Muscle layer of duodenum (tissue), 2 donors: Measurements from ENCODE around the gene TMEM183A.

ENCODE experiments used
- H3K27ac ChIP-seq: one replicate; pipeline ENCODE4 v1.7.0; 2013; ENCODE audit warnings: mild to moderate bottlenecking, low read length
- H3K27me3 ChIP-seq: one replicate; pipeline ENCODE4 v1.7.0; 2013; ENCODE audit warnings: low read depth, mild to moderate bottlenecking, control low read depth, low read length
- H3K36me3 ChIP-seq, 2 donors: one replicate each; pipeline ENCODE4 v1.7.0; 2013; ENCODE audit warnings: low read length in 2 of 2, control low read depth in 1 of 2, mild to moderate bottlenecking in 1 of 2; ENCODE audit not compliant: insufficient read depth in 2 of 2, control insufficient read depth in 1 of 2
- H3K4me1 ChIP-seq, 2 donors: one replicate each; pipeline ENCODE4 v1.7.0; 2013; ENCODE audit warnings: low read length in 2 of 2, mild to moderate bottlenecking in 2 of 2, control low read depth in 1 of 2, moderate library complexity in 1 of 2; ENCODE audit not compliant: insufficient read depth in 2 of 2, control insufficient read depth in 1 of 2
- H3K4me3 ChIP-seq, 2 donors: one replicate each; pipeline ENCODE4 v1.7.0; 2013; ENCODE audit warnings: low read length in 2 of 2, low read depth in 1 of 2, mild to moderate bottlenecking in 1 of 2
- H3K9me3 ChIP-seq, 2 donors: one replicate each; pipeline ENCODE4 v1.7.0; 2013; ENCODE audit warnings: low read length in 2 of 2, control low read depth in 1 of 2, mild to moderate bottlenecking in 1 of 2; ENCODE audit not compliant: control insufficient read depth in 1 of 2
- donor health status: healthy.

TMEM183A gene

DNA sequence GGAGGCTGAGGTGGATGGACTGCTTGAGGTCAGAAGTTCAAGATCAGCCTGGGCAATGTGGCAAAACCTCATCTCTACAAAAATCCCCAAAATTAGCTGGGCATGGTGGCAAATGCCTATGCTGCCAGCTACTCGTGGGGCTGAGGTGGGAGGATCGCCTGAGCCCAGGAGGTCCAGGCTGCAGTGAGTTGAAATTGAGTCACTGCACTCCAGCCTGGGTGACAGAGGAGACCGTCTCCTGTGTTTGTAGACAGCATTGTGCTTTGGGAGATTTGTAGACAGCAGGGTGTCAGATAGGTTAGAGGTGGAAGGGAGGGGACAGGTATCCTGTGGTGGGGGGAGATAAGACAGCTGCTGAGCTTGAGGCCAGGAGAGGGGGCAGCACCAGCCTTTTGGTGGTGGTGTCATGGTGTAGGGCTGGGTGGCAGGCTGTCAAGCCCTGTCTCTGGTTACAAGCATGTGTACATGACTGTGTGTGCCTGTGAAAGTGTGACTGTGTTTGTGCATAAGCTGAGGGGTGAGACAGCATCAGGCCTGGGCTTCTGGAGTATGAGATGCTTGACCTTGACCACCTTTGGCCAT is 34.3 kb downstream of the TMEM183A start:
- H3K4me3 ChIP-seq, result no peak overlapping the region
- no peak overlapping the region for H3K27ac ChIP-seq
- peaks cover 7% of the 10 kb centered on the region for H3K27me3 ChIP-seq
- H3K9me3 ChIP-seq, result no peaks in the 10 kb centered on the region
- peaks cover 0 to 31% of the 10 kb centered on the region in 2 donors for H3K4me1 ChIP-seq
- H3K36me3 ChIP-seq, result no peaks in the 10 kb centered on the region

DNA sequence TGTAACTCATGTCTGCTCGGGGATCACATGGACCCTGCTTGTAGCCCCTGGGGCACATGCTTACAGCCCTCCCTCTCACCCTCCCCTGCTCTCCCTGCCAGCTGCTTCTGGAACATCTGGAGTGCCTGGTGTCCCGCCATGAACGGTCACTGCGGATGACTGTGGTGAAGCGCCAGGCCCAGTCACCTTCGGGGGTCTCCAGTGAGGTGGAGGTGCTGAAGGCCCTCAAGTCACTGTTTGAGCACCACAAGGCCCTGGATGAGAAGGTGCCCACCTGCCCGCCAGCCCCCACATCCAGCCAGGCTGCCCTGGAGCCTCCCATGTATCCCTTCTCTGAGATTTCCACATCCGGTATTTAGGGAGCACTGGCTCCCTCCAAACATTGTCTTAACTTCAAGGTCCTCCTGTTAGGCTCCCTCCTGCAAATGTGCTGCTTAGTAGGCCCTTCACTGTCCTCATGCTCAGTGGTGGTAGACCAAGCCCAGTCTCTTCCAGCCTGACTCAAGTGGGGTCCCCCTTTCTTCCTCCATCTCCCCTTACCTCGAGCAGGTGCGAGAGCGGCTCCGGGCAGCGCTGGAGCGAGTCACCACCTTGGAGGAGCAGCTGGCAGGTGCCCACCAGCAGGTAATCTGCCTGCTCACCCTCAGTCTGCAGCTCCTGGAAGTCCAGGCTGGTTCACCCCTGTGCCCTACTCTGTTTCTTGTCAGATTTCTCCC is 36.8 kb downstream of the TMEM183A start:
- Histone ChIP-seq H3K27ac (no peak overlapping the region), H3K4me3 (no peak overlapping the region), H3K9me3 (no peaks in the 10 kb centered on the region), H3K4me1 (peaks cover 0 to 20% of the 10 kb centered on the region in 2 donors), H3K27me3 (peaks cover 3% of the 10 kb centered on the region), H3K36me3 (no peaks in the 10 kb centered on the region)

DNA sequence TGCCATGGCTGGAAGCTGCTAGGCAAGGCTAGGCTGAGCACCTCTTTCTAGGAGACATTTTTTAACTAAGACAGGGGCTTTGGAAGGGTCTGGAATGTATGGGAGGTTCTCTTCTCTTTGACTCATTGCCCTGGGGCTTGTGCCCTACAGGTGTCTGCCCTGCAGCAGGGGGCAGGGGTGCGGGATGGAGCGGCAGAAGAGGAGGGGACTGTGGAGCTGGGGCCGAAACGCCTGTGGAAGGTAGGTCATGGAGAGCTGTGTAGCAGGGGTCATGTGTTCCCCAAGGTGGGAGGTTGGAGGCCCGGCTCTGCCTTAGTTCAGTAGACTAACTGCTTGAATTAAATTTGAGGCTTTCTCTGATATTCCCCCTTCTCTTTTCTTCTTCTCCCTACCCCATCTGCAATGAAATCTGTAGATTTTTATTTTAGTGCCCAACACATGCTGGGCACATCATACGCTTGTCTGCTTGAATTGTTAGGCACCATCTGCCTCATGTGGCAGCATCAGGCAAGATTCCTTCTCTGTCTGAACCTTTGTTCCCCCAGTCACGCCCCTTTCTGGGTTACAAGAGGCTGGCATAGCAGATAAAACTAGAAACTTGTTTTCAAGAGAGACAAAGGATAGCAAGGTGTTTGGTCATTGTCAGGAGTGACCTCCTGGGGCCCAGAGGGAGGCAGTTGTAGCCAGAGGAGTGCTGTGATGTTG is 37.5 kb downstream of the TMEM183A start:
- H3K9me3 ChIP-seq, result no peaks in the 10 kb centered on the region
- peaks cover under 1% of the 10 kb centered on the region for H3K27me3 ChIP-seq

DNA sequence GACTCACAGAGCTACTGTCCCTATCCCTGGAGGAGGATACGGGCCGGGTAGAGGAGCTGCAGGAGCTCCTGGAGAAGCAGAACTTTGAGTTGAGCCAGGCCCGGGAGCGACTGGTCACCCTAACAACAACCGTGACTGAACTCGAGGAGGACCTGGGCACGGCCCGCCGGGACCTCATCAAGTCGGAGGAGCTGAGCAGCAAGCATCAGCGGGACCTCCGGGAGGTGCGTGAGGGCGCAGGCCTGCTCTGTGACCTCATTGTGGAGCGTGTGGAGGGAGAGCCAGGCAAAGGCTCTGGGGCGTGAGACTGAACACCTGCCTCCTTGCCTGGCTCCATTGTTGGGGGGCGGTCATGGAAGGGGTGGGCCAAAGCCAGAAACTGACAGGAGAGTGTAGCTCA is 38.2 kb downstream of the TMEM183A start:
- Histone ChIP-seq H3K27ac (no peak overlapping the region), H3K4me1 (peaks cover 0 to 14% of the 10 kb centered on the region in 2 donors)

More for the DNA sequence above, 37.5 kb downstream of the TMEM183A start:
- Histone ChIP-seq H3K4me3 (no peak overlapping the region), H3K36me3 (no peaks in the 10 kb centered on the region), H3K27ac (no peak overlapping the region), H3K4me1 (peaks cover 0 to 14% of the 10 kb centered on the region in 2 donors)

DNA sequence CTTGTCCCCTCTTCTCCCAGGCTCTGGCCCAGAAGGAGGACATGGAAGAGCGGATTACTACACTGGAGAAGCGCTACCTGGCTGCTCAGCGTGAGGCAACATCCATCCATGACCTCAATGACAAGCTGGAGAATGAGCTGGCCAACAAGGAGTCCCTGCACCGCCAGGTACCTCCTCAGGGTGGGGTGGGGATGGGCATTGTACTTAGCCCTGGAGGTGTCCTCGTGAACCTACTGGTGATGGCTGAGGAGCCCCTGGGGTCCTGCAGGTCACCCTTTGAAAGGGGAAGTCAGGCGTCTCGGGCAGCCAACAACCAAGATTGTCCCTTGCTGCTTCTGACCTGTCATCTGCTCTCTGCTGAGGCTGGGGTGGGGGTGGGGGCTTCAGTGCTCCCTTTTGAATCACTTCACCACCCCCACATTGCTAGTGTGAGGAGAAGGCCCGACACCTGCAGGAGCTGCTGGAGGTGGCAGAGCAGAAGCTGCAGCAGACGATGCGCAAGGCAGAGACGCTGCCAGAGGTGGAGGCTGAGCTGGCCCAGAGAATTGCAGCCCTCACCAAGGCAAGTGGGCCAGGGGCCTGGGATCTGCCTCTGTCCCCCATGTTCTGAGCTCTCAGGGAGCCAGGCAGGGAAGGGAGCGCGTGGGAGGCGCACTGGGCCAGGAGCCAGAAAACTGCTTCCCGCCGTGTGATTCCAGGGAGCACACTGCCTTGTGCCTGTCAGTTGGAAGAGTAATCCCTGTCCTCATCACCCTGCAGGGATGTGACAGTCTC is 38.8 kb downstream of the TMEM183A start:
- no peaks in the 10 kb centered on the region for H3K9me3 ChIP-seq
- H3K27ac ChIP-seq, result no peak overlapping the region
- no peaks in the 10 kb centered on the region for H3K36me3 ChIP-seq
- peaks cover 0 to 14% of the 10 kb centered on the region in 2 donors for H3K4me1 ChIP-seq
- no peaks in the 10 kb centered on the region for H3K27me3 ChIP-seq
- no peak overlapping the region for H3K4me3 ChIP-seq

More for the DNA sequence above, 38.2 kb downstream of the TMEM183A start:
- no peaks in the 10 kb centered on the region for H3K36me3 ChIP-seq
- H3K9me3 ChIP-seq, result no peaks in the 10 kb centered on the region
- H3K4me3 ChIP-seq, result no peak overlapping the region
- no peaks in the 10 kb centered on the region for H3K27me3 ChIP-seq

DNA sequence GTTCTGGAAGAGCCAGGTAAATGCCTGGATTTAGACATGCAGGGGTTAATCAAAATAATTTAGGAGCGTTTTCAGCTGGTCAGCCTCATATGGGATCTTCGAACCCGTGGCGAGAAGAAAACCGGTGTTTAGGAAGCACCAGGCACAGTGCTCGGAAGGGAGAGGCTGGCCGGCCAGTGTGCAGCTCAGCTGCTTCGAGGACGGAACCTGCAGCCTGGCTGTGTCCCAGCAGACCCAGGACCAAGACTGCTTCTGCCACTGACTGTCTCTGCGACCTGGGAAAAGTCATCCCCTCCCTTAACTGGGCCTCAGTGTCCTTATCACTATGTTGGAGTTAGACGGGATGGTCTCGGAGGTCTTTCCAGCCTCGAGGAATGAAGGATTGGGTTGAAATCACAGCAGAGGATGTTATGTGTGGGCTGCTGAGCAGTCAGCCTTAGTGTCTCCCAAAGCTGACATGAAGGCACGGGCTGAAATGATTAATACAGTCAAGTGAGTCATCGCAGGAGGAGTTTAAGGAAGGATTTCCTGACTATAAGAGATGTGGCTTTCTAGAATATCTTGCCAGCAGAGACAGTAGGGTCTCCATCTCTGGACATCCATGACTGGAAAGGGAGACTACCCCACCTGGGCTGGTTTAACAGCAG is 39.9 kb downstream of the TMEM183A start:
- H3K27ac ChIP-seq, result no peak overlapping the region
- no peaks in the 10 kb centered on the region for H3K27me3 ChIP-seq
- no peaks in the 10 kb centered on the region for H3K36me3 ChIP-seq
- no peak overlapping the region for H3K4me3 ChIP-seq
- H3K4me1 ChIP-seq, result peaks cover 0 to 14% of the 10 kb centered on the region in 2 donors
- no peaks in the 10 kb centered on the region for H3K9me3 ChIP-seq

DNA sequence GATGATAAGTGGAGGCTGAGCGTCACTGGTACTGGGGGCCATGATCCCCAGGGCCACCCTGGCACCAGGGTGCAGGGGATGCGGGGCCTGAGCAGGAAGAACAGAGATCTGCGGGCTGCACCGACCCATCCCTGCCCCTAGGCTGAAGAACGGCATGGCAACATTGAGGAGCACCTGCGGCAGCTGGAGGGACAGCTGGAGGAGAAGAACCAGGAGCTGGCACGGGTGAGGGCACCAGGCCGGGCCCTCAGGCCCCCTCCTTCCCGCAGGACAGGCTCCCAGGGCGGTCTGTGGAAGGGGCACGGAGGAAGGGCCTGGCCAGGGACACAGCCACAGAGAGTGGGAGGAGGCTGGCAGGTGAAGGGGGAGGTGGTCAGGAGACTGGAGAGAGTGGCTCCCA is 40.9 kb downstream of the TMEM183A start:
- no peak overlapping the region for H3K4me3 ChIP-seq
- no peak overlapping the region for H3K27ac ChIP-seq
- H3K36me3 ChIP-seq, result no peaks in the 10 kb centered on the region
- peaks cover 0 to 14% of the 10 kb centered on the region in 2 donors for H3K4me1 ChIP-seq
- no peaks in the 10 kb centered on the region for H3K9me3 ChIP-seq
- no peaks in the 10 kb centered on the region for H3K27me3 ChIP-seq

DNA sequence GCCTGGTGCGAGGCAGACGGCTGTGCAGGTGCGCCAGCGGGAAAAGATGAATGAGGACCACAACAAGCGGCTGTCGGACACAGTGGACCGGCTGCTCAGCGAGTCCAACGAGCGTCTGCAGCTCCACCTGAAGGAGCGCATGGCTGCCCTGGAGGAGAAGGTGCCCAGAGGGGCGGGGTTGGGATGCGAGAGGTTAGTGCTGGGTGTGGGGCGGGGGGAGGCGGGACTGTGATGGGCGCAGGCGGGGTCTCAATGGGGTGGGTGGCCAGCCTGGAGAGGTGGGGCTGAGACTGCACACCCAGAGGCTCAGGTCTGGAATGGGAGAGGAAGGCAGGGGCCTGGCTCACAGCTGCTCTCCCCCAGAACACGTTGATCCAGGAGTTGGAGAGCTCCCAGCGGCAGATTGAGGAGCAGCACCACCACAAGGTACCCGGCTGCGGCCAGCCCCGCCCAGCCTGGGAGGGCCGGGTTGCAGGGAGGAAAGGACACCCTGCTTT is 41.4 kb downstream of the TMEM183A start:
- Histone ChIP-seq H3K27me3 (no peaks in the 10 kb centered on the region), H3K9me3 (no peaks in the 10 kb centered on the region), H3K4me1 (peaks cover 0 to 14% of the 10 kb centered on the region in 2 donors), H3K4me3 (no peak overlapping the region), H3K27ac (no peak overlapping the region), H3K36me3 (no peaks in the 10 kb centered on the region)

DNA sequence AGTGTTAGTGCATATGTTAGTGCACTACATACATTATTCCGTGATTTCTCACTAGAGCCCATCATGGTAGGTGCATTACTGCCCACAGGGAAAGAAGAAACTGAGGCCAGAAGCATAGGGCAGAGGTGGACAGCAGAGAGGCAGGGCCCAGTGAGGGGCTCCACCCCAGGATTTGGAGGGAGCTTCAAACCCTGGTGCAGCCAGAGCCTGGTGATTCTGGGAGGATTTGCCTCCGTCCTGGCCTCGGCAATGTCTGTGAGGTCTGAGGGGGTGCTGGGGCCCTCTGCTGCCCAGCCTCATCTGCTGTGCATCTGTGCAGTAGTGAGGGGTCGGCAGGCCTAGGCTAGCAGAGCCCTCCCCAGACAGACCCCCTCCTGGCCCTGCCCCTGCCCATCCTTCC is 41.9 kb downstream of the TMEM183A start:
- peaks cover 0 to 14% of the 10 kb centered on the region in 2 donors for H3K4me1 ChIP-seq

DNA sequence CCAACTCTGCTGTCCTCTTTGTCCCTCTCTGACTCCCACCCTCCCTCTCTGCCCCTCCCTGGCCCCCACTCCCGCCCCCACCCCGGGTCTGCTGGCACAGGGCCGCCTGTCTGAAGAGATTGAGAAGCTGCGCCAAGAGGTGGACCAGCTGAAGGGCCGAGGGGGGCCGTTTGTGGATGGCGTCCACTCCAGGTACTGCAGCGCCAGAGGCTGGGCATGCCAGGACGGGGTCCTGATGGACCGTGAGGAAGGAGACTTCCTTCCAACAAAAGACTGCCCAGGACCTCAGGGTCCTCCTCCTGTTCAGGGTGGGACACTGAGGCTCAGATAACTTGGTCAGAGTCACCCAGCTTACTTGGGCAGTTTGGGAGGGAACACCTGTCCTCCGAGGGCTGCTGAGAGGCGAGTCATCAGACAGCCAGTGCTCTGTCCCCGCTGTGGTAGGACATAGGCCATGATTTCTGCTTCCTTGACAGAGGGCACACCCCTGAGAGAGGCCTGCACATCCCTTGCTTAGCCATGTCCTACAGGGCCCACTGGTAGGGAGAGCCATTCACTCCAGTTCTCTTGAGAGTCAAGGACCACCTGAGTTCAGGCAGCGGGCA is 42.5 kb downstream of the TMEM183A start:
- no peak overlapping the region for H3K27ac ChIP-seq
- H3K4me1 ChIP-seq, result peaks cover 0 to 14% of the 10 kb centered on the region in 2 donors
- no peak overlapping the region for H3K4me3 ChIP-seq
- no peaks in the 10 kb centered on the region for H3K27me3 ChIP-seq
- no peaks in the 10 kb centered on the region for H3K9me3 ChIP-seq
- H3K36me3 ChIP-seq, result no peaks in the 10 kb centered on the region

More for the DNA sequence above, 41.9 kb downstream of the TMEM183A start:
- H3K36me3 ChIP-seq, result no peaks in the 10 kb centered on the region
- H3K27me3 ChIP-seq, result no peaks in the 10 kb centered on the region
- H3K27ac ChIP-seq, result no peak overlapping the region
- H3K9me3 ChIP-seq, result no peaks in the 10 kb centered on the region
- no peak overlapping the region for H3K4me3 ChIP-seq
